ENCODE results near the gene SLC24A3.

Gene SLC24A3

GRCh38 chr20:19244291-19244690, 31.8 kb downstream of the SLC24A3 start:
- DNase-seq = no peak

GRCh38 chr20:19249106-19249879, 36.9 kb downstream of the SLC24A3 start:
- DNase-seq = no peak

DNA sequence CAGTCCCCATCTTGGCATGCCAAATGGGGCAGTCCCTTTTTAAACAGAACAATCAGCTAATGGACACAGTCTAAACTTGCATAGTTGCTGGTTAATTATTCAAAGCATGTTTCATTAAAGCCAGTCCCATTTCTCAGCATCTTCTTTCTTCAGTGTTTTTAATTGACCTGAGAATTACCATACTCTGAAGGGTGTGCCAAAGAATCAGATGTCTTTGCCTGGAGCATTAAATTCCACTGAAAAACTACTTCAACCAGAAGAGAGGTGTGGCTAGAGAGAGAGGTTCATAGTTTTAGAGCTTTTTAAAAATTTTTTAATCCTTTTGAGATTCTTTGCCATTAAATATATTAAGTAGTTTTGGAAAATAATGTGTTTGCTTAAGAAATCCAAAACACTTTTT, 37.9 kb downstream of the SLC24A3 start:
- no peak for DNase-seq

DNA sequence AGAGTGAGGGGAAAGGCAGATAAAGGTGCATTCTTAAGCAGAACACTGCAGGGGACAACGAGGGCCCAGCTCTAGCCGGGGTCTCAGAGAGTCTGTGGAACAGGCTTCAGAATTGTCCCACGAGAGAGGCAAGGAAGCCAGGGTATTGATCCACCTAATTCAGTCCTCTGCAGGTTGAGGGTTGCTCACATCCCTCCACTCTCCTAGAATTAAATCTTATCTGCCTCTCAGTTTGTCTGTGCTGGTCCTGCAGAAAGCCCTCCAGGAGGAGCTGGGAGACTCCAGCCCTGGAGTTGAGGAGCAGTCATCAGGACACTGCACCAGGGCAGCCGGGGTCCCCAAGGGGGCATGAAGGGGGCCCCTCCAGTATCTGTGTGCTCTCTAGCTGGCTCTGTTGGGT, 39.1 kb downstream of the SLC24A3 start:
- DNase-seq = no peak

DNA sequence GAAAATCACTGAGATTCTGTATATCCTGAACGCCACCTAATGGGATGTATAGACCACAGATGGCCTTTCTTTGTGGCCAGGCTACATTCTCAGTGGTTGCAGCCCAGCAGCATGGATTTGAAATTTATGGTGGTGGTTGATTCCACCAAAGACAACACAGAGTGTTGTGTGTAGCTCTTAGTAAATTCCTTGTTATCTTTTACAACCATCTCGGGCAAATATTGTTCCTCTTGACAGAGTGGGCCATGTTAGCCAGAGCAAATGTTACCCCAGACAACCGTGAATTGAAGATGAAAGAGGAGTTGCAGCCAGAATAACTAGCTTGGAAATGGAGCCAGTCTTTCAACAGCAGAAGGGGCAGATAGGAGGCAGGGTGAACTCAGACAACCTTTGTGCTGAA, 39.5 kb downstream of the SLC24A3 start:
- no peak for DNase-seq

GRCh38 chr20:19252451-19253120, 40.1 kb downstream of the SLC24A3 start:
- DNase-seq = no peak

DNA sequence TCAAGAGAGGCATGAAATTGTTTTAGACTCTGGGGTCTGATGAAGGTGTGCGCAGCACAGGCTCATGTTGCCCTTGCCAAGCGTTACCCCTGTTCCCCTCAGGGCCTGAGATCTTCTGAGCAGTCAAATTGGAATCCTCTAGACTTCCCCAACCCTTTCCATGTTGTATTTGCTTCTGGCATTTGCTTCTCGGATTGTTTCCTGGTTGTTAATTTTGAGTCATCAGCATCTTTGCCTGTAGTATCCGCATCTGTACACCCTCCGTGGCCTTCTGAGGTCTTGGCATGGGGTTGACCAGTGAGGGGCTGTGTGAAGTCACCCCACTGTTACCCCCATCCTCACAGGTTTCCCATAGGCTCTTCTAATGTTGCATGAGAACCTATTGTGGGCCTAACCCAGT, 40.9 kb downstream of the SLC24A3 start:
- no peak for DNase-seq

- no peak for DNase-seq
These were observed 41.7 kb downstream of the SLC24A3 start for GRCh38 chr20:19253916-19254820.

DNA sequence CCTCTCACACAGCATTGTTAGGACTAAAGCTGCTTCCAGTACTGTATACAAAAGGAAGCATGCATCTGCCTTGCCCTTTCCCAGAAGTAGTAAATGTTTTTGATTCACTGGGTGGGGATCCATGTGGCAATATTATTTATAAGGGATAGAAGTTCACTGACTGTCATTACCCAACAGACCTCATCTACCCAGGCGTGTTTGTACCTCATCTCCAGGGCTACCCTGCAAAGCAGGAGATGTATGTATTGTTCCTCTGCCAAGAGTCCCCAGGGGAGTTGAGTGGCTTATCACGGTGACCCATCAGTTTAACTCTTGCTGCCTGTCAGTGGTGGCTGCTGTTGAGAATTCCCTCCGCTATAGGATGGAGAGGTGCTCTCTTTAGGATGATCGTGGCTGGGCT, 42.5 kb downstream of the SLC24A3 start:
- no peak for DNase-seq

- DNase-seq = no peak
These were observed 43.6 kb downstream of the SLC24A3 start for GRCh38 chr20:19256085-19256484.

GRCh38 chr20:19256906-19257595, 44.6 kb downstream of the SLC24A3 start:
- no peak for DNase-seq

DNA sequence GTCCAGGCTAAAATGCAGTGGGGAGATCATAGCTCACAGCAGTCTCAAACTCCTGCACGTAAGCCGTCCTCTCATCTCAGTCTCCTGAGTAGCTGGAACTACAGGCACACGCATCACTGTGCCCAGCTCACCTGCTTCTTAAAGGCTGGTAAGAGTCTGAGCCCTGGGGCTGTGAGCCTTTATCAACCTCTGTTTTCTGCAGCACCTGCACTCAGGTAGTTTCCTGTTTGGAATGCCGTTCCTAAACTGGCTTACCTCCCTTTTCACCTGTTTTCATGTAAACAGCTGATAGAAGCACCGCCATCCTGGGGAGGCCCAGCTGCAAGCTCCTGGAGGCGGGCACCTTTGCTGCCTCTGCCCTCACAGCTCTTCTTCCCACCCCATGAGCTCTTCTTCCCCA, 45.4 kb downstream of the SLC24A3 start:
- DNase-seq = no peak

- no peak for DNase-seq
These were observed 46.7 kb downstream of the SLC24A3 start for GRCh38 chr20:19259141-19259591.

GRCh38 chr20:19260412-19261090, 48.1 kb downstream of the SLC24A3 start:
- no peak for DNase-seq

DNA sequence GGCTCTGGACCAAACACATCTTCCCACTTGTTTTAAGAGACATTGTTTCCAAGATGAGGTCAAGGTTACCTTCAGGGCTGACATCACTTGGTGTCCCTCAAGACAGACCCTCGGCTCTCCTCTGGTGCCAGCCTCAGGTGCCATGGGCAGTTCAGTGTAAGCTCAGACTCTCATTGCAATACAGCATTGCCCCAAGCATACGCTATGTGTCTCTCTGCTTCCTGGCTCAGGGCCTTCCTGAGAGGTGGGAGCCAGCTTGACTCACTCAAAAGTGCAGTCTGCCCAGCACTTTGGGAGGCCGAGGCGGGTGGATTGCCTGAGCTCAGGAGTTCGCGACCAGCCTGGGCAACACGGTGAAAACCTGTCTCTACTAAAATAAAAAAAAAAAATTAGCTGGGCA, 51.7 kb downstream of the SLC24A3 start:
- no peak for DNase-seq

GRCh38 chr20:19265646-19266374, 53.4 kb downstream of the SLC24A3 start:
- no peak for DNase-seq

DNA sequence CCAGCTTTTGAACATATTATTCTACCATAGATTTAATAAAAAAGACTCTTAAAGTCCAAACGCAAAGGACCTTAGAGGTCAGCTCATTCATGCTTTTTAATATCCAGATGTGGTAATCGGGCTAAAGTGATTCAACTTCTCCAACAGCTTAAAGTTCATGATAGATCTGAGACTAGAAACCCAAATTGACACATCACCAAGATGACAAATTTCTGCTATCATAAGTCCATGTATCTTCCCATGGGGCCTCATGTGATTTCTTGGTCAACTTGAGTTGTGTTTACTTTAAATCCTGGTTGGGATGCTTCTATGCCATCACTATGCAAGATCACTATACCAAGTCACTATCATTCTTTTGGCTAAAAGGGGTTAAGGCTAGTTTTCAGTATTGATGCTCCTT, 56.0 kb downstream of the SLC24A3 start:
- DNase-seq = no peak

- no peak for DNase-seq
These were observed 57.4 kb downstream of the SLC24A3 start for GRCh38 chr20:19269737-19270340.

- no peak for DNase-seq
These were observed 59.6 kb downstream of the SLC24A3 start for GRCh38 chr20:19271879-19272651.

GRCh38 chr20:19272976-19273654, 60.7 kb downstream of the SLC24A3 start:
- DNase-seq = no peak

All from activated CD4-positive, alpha-beta T cell treated with anti-CD3 and anti-CD28 coated beads for 1 hour (primary cell).